WTC11 (cell line): Measurements from ENCODE around the gene ZNF135. TPM values are rescaled to one million over a fixed set of nuclear protein-coding genes. Genes with fewer than 3 reads are reported as not detected.

ENCODE experiments used
- ATAC-seq: fragments of 200-7000 bp; cut with Tn5 transposase; 2 replicates; pipeline ENCODE4 v1.10.0; 2021; ENCODE audit warnings: mild to moderate bottlenecking, moderate library complexity
- CTCF ChIA-PET: fragments of 300-600 bp; sonication (Branson Sonifier 250); formaldehyde crosslinking; loops from one replicate; lab custom pipeline; 2021; ENCODE audit warnings: antibody characterized with exemption; lab: Charles Lee
- POLR2A ChIA-PET: fragments of 350-600 bp; sonication (Branson Sonifier 250); formaldehyde crosslinking; loops from one replicate; lab custom pipeline; 2021; ENCODE audit warnings: antibody characterized with exemption; lab: Charles Lee
- DNase-seq: peaks from one replicate; pipeline ENCODE4 v3.0.0; 2021; ENCODE audit warnings: low spot score
- H3K27ac Mint-ChIP-seq: 2 replicates; pipeline ENCODE4 v1.8.0; 2021; ENCODE audit warnings: mixed read lengths
- H3K27me3 Mint-ChIP-seq: 2 replicates; pipeline ENCODE4 v1.8.0; 2021; ENCODE audit warnings: low read depth, mild to moderate bottlenecking, moderate library complexity, mixed read lengths
- H3K36me3 Mint-ChIP-seq: 2 replicates; pipeline ENCODE4 v1.8.0; 2021; ENCODE audit warnings: mixed read lengths
- H3K4me1 Mint-ChIP-seq: 2 replicates; pipeline ENCODE4 v1.8.0; 2022; ENCODE audit warnings: mixed read lengths
- H3K4me3 Mint-ChIP-seq: 2 replicates; pipeline ENCODE4 v1.8.0; 2021; ENCODE audit warnings: mild to moderate bottlenecking, moderate library complexity, mixed read lengths
- H3K9me3 Mint-ChIP-seq: 2 replicates; pipeline ENCODE4 v1.8.0; 2021; ENCODE audit warnings: mixed read lengths
- ATF1 ChIP-seq: sonication (generic); formaldehyde crosslinking; IDR thresholded peaks from 2 replicates; pipeline ENCODE4 v1.8.1; 2023; ENCODE audit warnings: mild to moderate bottlenecking, moderate library complexity, missing genetic modification reagents
- ATF2 ChIP-seq: sonication (generic); formaldehyde crosslinking; IDR thresholded peaks from 2 replicates; pipeline ENCODE4 v1.8.1; 2022; ENCODE audit warnings: low read depth, missing genetic modification reagents, borderline replicate concordance
- CTCF ChIP-seq: fragments of 200-600 bp; IDR thresholded peaks from 2 replicates; pipeline ENCODE4 v1.8.0; 2022; ENCODE audit warnings: antibody characterized with exemption
- E2F1 ChIP-seq: sonication (generic); formaldehyde crosslinking; IDR thresholded peaks from 2 replicates; pipeline ENCODE4 v1.8.0; 2022; ENCODE audit warnings: mild to moderate bottlenecking, missing genetic modification reagents
- ESRRA ChIP-seq: sonication (generic); formaldehyde crosslinking; IDR thresholded peaks from 2 replicates; pipeline ENCODE4 v1.8.1; 2022; ENCODE audit warnings: mild to moderate bottlenecking, missing genetic modification reagents, borderline replicate concordance
- FOXJ3 ChIP-seq: sonication (generic); formaldehyde crosslinking; IDR thresholded peaks from 2 replicates; pipeline ENCODE4 v1.9.0; 2021; ENCODE audit warnings: missing genetic modification reagents, mild to moderate bottlenecking, borderline replicate concordance
- FOXP4 ChIP-seq: sonication (generic); formaldehyde crosslinking; IDR thresholded peaks from 2 replicates; pipeline ENCODE4 v1.8.0; 2022; ENCODE audit warnings: mild to moderate bottlenecking, missing genetic modification reagents
- GTF2I ChIP-seq: fragments of 250-450 bp; sonication (Bioruptor Pico); conservative IDR thresholded peaks from 2 replicates; pipeline ENCODE4 v1.4.0; 2021; ENCODE audit warnings: mild to moderate bottlenecking
- IRF2 ChIP-seq: sonication (generic); formaldehyde crosslinking; IDR thresholded peaks from 2 replicates; pipeline ENCODE4 v1.8.0; 2022; ENCODE audit warnings: low read depth, missing genetic modification reagents, borderline replicate concordance
- KAT7 ChIP-seq: sonication (generic); formaldehyde crosslinking; IDR thresholded peaks from 2 replicates; pipeline ENCODE4 v1.8.1; 2023; ENCODE audit warnings: missing genetic modification reagents, mild to moderate bottlenecking, borderline replicate concordance
- MXD4 ChIP-seq: fragments of 250-450 bp; sonication (Bioruptor Pico); IDR thresholded peaks from 2 replicates; pipeline ENCODE4 v1.8.0; 2021; ENCODE audit warnings: mild to moderate bottlenecking, moderate library complexity, borderline replicate concordance
- NR3C1 ChIP-seq: sonication (generic); formaldehyde crosslinking; conservative IDR thresholded peaks from 2 replicates; pipeline ENCODE4 v1.8.1; 2023; ENCODE audit warnings: low read depth, mild to moderate bottlenecking, missing genetic modification reagents
- PRDM15 ChIP-seq: sonication (generic); formaldehyde crosslinking; IDR thresholded peaks from 2 replicates; pipeline ENCODE4 v1.8.0; 2022; ENCODE audit warnings: missing genetic modification reagents
- PREB ChIP-seq: sonication (generic); formaldehyde crosslinking; IDR thresholded peaks from 2 replicates; pipeline ENCODE4 v1.8.1; 2022; ENCODE audit warnings: mild to moderate bottlenecking, missing genetic modification reagents, moderate library complexity, borderline replicate concordance
- ZNF263 ChIP-seq: sonication (generic); formaldehyde crosslinking; IDR thresholded peaks from 2 replicates; pipeline ENCODE4 v1.8.1; 2022; ENCODE audit warnings: low read depth, mild to moderate bottlenecking, moderate library complexity, missing genetic modification reagents
- ZNF281 ChIP-seq: sonication (generic); formaldehyde crosslinking; IDR thresholded peaks from 2 replicates; pipeline ENCODE4 v1.8.0; 2023; ENCODE audit warnings: mild to moderate bottlenecking, missing genetic modification reagents
- ZNF425 ChIP-seq: fragments of 250-450 bp; sonication (Bioruptor Pico); conservative IDR thresholded peaks from 2 replicates; pipeline ENCODE4 v1.9.0; 2021; ENCODE audit warnings: mild to moderate bottlenecking
- ZSCAN18 ChIP-seq: fragments of 250-450 bp; sonication (Bioruptor Pico); IDR thresholded peaks from 2 replicates; pipeline ENCODE4 v2.1.2; 2022; ENCODE audit warnings: mild to moderate bottlenecking, moderate library complexity
- total RNA-seq: library from RNA; stranded (reverse); gene quantifications from 3 replicates; pipeline ENCODE4 v1.2.3, GENCODE V29; 2021

ZNF135 gene
- total RNA-seq, 1 experiment from 2014 or later = 5.6 TPM

- no peak for TF ChIP-seq ZSCAN18 (CRISPR knock-in tag)
- TF ChIP-seq ATF2 (CRISPR knock-in tag) = no peak
- TF ChIP-seq FOXJ3 = no peak
- no peak for TF ChIP-seq GTF2I (CRISPR knock-in tag)
- TF ChIP-seq ESRRA (CRISPR knock-in tag) = no peak
- no peak for TF ChIP-seq NR3C1
- TF ChIP-seq PRDM15 (CRISPR knock-in tag) = no peak
- TF ChIP-seq MXD4 (CRISPR knock-in tag) = no peak
- TF ChIP-seq ZNF263 (CRISPR knock-in tag) = no peak
- TF ChIP-seq ATF1 (CRISPR knock-in tag) = no peak
Measured at GRCh38 chr19:58044391-58044790, 14.7 kb upstream of the ZNF135 start (continued).

GRCh38 chr19:58044886-58045285 lies 14.2 kb upstream of the ZNF135 start:
- Mint-ChIP-seq H3K4me1 (peaks cover 7% of the 10 kb centered on the region), H3K9me3 (peaks cover 41% of the 10 kb centered on the region), H3K36me3 (peaks cover 28% of the 10 kb centered on the region), H3K27me3 (peaks cover 71% of the 10 kb centered on the region), H3K4me3 (no peak overlapping the region), H3K27ac (no peak overlapping the region)
- CTCF ChIA-PET = interaction anchor here (5.9 kb wide), 1 partner anchor 10 kb away, joined by 48 read pairs; no protein-coding TSS in a partner anchor
- DNase-seq = no peak
- POLR2A ChIA-PET = interaction anchor here (1.4 kb wide), 1 partner anchor 230 kb away, joined by 3 read pairs; the partner anchor contains the start of gene ZNF552
- ATAC-seq = no peak
- TF ChIP-seq IRF2 (CRISPR knock-in tag) (no peak), CTCF (no peak), KAT7 (CRISPR knock-in tag) (no peak), PREB (no peak), E2F1 (CRISPR knock-in tag) (no peak), FOXP4 (no peak), ZNF281 (no peak), ZNF425 (CRISPR knock-in tag) (no peak)
